Gastroesophageal sphincter (tissue), 4 donors: ENCODE data around the gene OR11A1. TPM values are rescaled to one million over a fixed set of nuclear protein-coding genes. Genes with fewer than 3 reads are reported as not detected.
"Not testable (repeated sequence)": the region's sequence is repeated elsewhere in the genome, so short reads cannot be mapped to it uniquely, and the experiment has no call there.

ENCODE experiments used
- ATAC-seq: fragments of 150-250 bp; one replicate; pipeline ENCODE4 v1.9.1; 2016; ENCODE audit warnings: mild to moderate bottlenecking, moderate library complexity
- H3K27ac ChIP-seq, 4 donors: fragments of 200-600 bp; sonication (generic) in 3 of 4; 1 replicate in 3 of 4; 2 replicates in 1 of 4; pipeline ENCODE4 v1.5.1; 2016 to 2019
- H3K27me3 ChIP-seq: fragments of 200-600 bp; sonication (generic); one replicate; pipeline ENCODE4 v1.5.1; 2019
- H3K36me3 ChIP-seq, 2 donors: fragments of 200-600 bp; sonication (generic); one replicate each; pipeline ENCODE4 v1.5.1; 2019; ENCODE audit warnings: control low read depth in 1 of 2
- H3K4me1 ChIP-seq, 3 donors: fragments of 200-600 bp; sonication (generic); 1 replicate in 2 of 3; 2 replicates in 1 of 3; pipeline ENCODE4 v1.5.1; 2016 to 2019; ENCODE audit warnings: control low read depth in 2 of 3
- H3K4me3 ChIP-seq, 2 donors: fragments of 200-600 bp; sonication (generic); one replicate each; pipeline ENCODE4 v1.5.1; 2019; ENCODE audit warnings: mild to moderate bottlenecking in 1 of 2, moderate library complexity in 1 of 2
- H3K9me3 ChIP-seq, 3 donors: fragments of 200-600 bp; sonication (generic); one replicate each; pipeline ENCODE4 v1.5.1; 2017 to 2019; ENCODE audit warnings: control low read depth in 2 of 3
- EP300 ChIP-seq: sonication (generic); formaldehyde crosslinking; IDR thresholded peaks from one replicate; pipeline ENCODE4 v1.6.1; 2017; ENCODE audit warnings: antibody characterized with exemption, mild to moderate bottlenecking
- POLR2A ChIP-seq, 2 donors: fragments of 450-650 bp; IDR thresholded peaks; one replicate each; pipeline ENCODE4 v1.6.1; 2017; ENCODE audit warnings: antibody characterized with exemption in 2 of 2, mild to moderate bottlenecking in 2 of 2, moderate library complexity in 1 of 2
- POLR2AphosphoS5 ChIP-seq: sonication (generic); formaldehyde crosslinking; IDR thresholded peaks from one replicate; pipeline ENCODE4 v1.6.1; 2017; ENCODE audit warnings: antibody characterized with exemption
- WGBS, 2 donors: methylation state at CpG; one replicate each; pipeline ENCODE4 v1.1.5; 2018; ENCODE audit warnings: low coverage in 1 of 2; 5-methylcytosine and 5-hydroxymethylcytosine counted together
- total RNA-seq, 4 donors: library from RNA; depleted of rRNA; stranded (reverse); fragments of >200 nt; gene quantifications; one replicate each; pipeline ENCODE4 v1.1.0, GENCODE V29; 2016
- TF ChIP-seq, protein P1 (sequence below), 4 experiments: fragments of 200-600 bp in 2 of 4; fragments of 450-650 bp in 2 of 4; sonication (generic) in 1 of 4; IDR thresholded peaks; one replicate each; pipeline ENCODE4 v1.5.1; 2017 to 2019; ENCODE audit warnings: antibody characterized with exemption in 4 of 4, mild to moderate bottlenecking in 2 of 4, moderate library complexity in 2 of 4

The OR11A1 gene
- total RNA-seq, 4 donors from 2014 or later: not detected

- no peak overlapping the region for H3K27ac ChIP-seq
- H3K4me1 ChIP-seq: no peaks in the 10 kb centered on the region
- WGBS, 2 donors: 77 to 84% methylated on average over 4 to 5 of the region's 5 CpGs
- H3K36me3 ChIP-seq: no peaks in the 10 kb centered on the region
- H3K27me3 ChIP-seq: no peaks in the 10 kb centered on the region
- TF ChIP-seq EP300 (no peak), POLR2AphosphoS5 (no peak), POLR2A (IDR thresholded peaks at IDR 0.05) (no peak)
- TF ChIP-seq, protein P1, sequence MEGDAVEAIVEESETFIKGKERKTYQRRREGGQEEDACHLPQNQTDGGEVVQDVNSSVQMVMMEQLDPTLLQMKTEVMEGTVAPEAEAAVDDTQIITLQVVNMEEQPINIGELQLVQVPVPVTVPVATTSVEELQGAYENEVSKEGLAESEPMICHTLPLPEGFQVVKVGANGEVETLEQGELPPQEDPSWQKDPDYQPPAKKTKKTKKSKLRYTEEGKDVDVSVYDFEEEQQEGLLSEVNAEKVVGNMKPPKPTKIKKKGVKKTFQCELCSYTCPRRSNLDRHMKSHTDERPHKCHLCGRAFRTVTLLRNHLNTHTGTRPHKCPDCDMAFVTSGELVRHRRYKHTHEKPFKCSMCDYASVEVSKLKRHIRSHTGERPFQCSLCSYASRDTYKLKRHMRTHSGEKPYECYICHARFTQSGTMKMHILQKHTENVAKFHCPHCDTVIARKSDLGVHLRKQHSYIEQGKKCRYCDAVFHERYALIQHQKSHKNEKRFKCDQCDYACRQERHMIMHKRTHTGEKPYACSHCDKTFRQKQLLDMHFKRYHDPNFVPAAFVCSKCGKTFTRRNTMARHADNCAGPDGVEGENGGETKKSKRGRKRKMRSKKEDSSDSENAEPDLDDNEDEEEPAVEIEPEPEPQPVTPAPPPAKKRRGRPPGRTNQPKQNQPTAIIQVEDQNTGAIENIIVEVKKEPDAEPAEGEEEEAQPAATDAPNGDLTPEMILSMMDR (IDR thresholded peaks at IDR 0.05): no peak
- no peaks in the 10 kb centered on the region for H3K9me3 ChIP-seq
- no peak overlapping the region for H3K4me3 ChIP-seq
- no peak for ATAC-seq
Measured at GRCh38 chr6:29461021-29461814, 4.3 kb upstream of the OR11A1 start.

DNA sequence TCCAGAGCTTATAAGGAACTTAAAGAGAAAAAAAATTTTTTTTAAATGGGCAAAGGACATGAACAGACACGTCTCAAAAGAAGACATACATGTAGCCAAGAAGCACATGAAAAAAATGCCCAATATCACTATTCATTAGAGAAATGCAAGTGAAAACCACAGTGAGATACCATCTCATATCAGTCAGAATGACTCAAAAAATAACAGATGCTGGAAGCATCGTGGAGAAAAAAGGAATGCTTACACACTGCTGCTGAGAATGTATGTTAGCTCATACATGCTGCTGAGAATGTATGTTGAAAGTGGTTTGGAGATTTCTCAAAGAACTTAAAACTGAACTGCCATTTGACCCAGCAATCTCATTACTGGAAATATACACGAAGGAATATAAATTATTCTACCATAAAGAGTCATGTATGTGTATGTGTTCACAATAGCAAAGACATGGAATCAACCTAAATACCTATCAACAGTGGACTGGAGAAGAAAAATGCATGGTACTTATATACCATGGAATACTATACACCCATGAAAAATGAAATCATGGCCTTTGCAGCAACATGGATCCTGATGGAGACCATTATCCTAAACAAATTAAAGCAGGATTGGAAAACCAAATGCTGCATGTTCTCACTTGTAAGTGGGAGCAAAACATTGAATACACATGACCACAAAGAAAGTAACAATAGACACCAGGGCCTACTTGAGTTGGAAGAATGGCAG lies 5.2 kb downstream of the OR11A1 start:
- no peaks in the 10 kb centered on the region for H3K4me1 ChIP-seq
- ATAC-seq: no peak
- H3K9me3 ChIP-seq: no peaks in the 10 kb centered on the region
- H3K4me3 ChIP-seq: no peak overlapping the region
- no peak overlapping the region for H3K27ac ChIP-seq
- H3K27me3 ChIP-seq: no peaks in the 10 kb centered on the region
- 61 to 77% methylated on average over 3 of the region's 3 CpGs for WGBS, 2 donors
- no peaks in the 10 kb centered on the region for H3K36me3 ChIP-seq
- TF ChIP-seq POLR2AphosphoS5: no peak
- no peak for TF ChIP-seq POLR2A (IDR thresholded peaks at IDR 0.05)
- TF ChIP-seq EP300: no peak
- TF ChIP-seq, protein P1 (IDR thresholded peaks at IDR 0.05): no peak

- WGBS, 2 donors: no CpG with 5 or more reads among the region's 1 CpG
- ATAC-seq: no peak
Measured at GRCh38 chr6:29447670-29448069, 9.2 kb downstream of the OR11A1 start.

DNA sequence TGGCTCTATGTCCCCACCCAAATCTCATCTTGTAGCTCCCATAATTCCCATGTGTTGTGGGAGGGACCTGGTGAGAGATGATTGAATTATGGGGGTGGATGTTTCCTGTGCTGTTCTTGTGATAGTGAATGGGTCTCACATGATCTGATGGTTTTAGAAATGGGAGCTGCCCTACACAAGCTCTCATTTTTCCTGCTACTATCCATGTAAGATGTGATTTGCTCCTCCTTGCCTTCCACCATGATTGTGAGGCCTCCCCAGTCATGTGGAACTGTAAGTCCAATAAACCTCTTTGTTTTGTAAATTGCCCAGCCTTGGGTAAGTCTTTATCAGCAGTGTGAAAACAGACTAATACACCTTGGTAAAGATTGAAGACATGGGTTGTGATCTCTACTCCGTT lies 12.8 kb downstream of the OR11A1 start:
- not testable (repeated sequence) for H3K4me3 ChIP-seq, H3K27ac ChIP-seq, H3K27me3 ChIP-seq, H3K4me1 ChIP-seq, H3K36me3 ChIP-seq, ATAC-seq, H3K9me3 ChIP-seq
- 67% methylated on average over 1 of the region's 1 CpG; no CpG with 5 or more reads in 1 of the 2 donors for WGBS, 2 donors

More at GRCh38 chr6:29447670-29448069, 9.2 kb downstream of the OR11A1 start:
- TF ChIP-seq, protein P1 (IDR thresholded peaks at IDR 0.05): no peak
- TF ChIP-seq POLR2AphosphoS5 (no peak), POLR2A (IDR thresholded peaks at IDR 0.05) (no peak), EP300 (no peak)
- no peaks in the 10 kb centered on the region for H3K36me3 ChIP-seq
- H3K4me3 ChIP-seq: no peak overlapping the region
- no peaks in the 10 kb centered on the region for H3K4me1 ChIP-seq
- H3K27ac ChIP-seq: no peak overlapping the region
- H3K9me3 ChIP-seq: no peaks in the 10 kb centered on the region
- no peaks in the 10 kb centered on the region for H3K27me3 ChIP-seq

DNA sequence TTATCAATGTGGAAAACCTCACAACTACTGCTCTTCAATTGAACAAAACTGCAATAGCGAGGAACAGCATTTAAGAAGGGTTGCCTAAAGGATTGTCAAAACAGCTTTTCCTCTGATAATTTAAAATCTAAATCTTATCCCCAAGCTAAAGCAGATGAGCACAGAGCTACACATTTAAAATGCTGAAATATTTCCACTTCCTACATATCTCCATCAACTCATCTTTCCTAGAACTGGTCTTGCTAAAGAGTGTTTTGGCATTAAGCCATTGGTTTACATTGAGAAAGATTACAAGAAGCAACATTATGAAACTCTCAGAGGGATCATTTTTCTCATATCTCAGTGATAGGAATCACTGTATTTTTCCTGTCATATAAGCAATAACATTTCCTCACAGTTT lies 14.2 kb downstream of the OR11A1 start:
- no peaks in the 10 kb centered on the region for H3K9me3 ChIP-seq
- TF ChIP-seq POLR2A (IDR thresholded peaks at IDR 0.05) (no peak), EP300 (no peak), POLR2AphosphoS5 (no peak)
- TF ChIP-seq, protein P1 (IDR thresholded peaks at IDR 0.05): no peak
- no peaks in the 10 kb centered on the region for H3K4me1 ChIP-seq
- WGBS, 2 donors: 67 to 78% methylated on average over 1 of the region's 1 CpG
- no peaks in the 10 kb centered on the region for H3K36me3 ChIP-seq
- H3K27me3 ChIP-seq: no peaks in the 10 kb centered on the region
- no peak overlapping the region for H3K4me3 ChIP-seq
- no peak for ATAC-seq
- H3K27ac ChIP-seq: no peak overlapping the region
